Caco-2 (cell line): Measurements from ENCODE around the gene ING4. TPM values are rescaled to one million over a fixed set of nuclear protein-coding genes. Genes with fewer than 3 reads are reported as not detected.
"Not testable (repeated sequence)": the region's sequence is repeated elsewhere in the genome, so short reads cannot be mapped to it uniquely, and the experiment has no call there.

Experiments
- Bru-seq: library from RNA; stranded (reverse); fragments of 400-500 nt; gene quantifications from one replicate; lab custom pipeline; 2021; lab: Mats Ljungman, UMichigan
- BruChase-seq, 2 experiments: library from RNA; stranded (reverse); fragments of 400-500 nt; gene quantifications; one replicate each; lab custom pipeline; 2021; lab: Mats Ljungman, UMichigan
- BruUV-seq: library from RNA; stranded (reverse); fragments of 400-500 nt; replicated peaks from 2 replicates; lab custom pipeline; 2021; lab: Mats Ljungman, UMichigan
- CTCF ChIA-PET: fragments of 300-600 bp; sonication (Branson Sonifier 250); formaldehyde crosslinking; loops from one replicate; lab custom pipeline; 2022; ENCODE audit warnings: antibody characterized with exemption; lab: Charles Lee
- POLR2A ChIA-PET: fragments of 300-600 bp; sonication (Branson Sonifier 250); formaldehyde crosslinking; loops from one replicate; lab custom pipeline; 2022; ENCODE audit warnings: antibody characterized with exemption; lab: Charles Lee
- DNase-seq, 2 experiments: peaks; one replicate each; pipeline versions ENCODE4 v3.0.0 to v3.0.0-alpha.2; 2020 to 2022
- H3K27me3 ChIP-seq: replicated peaks from 2 replicates; pipeline ENCODE4 v1.6.0; 2011; ENCODE audit warnings: low read length; ENCODE audit not compliant: control insufficient read depth, insufficient read depth
- H3K36me3 ChIP-seq: 2 replicates; pipeline ENCODE4 v1.5.1; 2011; ENCODE audit warnings: low read length; ENCODE audit not compliant: control insufficient read depth, insufficient read depth
- H3K4me1 ChIP-seq: fragments of 250-450 bp; sonication (Bioruptor Pico); 2 replicates; pipeline ENCODE4 v1.5.1; 2020; ENCODE audit warnings: mild to moderate bottlenecking
- H3K4me3 ChIP-seq: 2 replicates; pipeline ENCODE4 v1.5.1; 2011; ENCODE audit warnings: low read depth, mild to moderate bottlenecking, control low read depth, low read length
- H3K9me3 ChIP-seq: fragments of 250-450 bp; sonication (Bioruptor Pico); 2 replicates; pipeline ENCODE4 v1.5.1; 2020; ENCODE audit warnings: mild to moderate bottlenecking, moderate library complexity
- H3K27ac Mint-ChIP-seq: one replicate; pipeline ENCODE4 v1.8.0; 2022; ENCODE audit warnings: mixed read lengths; ENCODE audit not compliant: unreplicated experiment
- H3K27me3 Mint-ChIP-seq: one replicate; pipeline ENCODE4 v1.8.0; 2022; ENCODE audit warnings: mixed read lengths; ENCODE audit not compliant: insufficient read depth, unreplicated experiment
- H3K36me3 Mint-ChIP-seq: one replicate; pipeline ENCODE4 v1.8.0; 2022; ENCODE audit warnings: mild to moderate bottlenecking, mixed read lengths; ENCODE audit not compliant: insufficient read depth, unreplicated experiment
- H3K4me1 Mint-ChIP-seq: one replicate; pipeline ENCODE4 v1.8.0; 2022; ENCODE audit warnings: low read depth, mixed read lengths; ENCODE audit not compliant: unreplicated experiment
- H3K4me3 Mint-ChIP-seq: one replicate; pipeline ENCODE4 v1.8.0; 2022; ENCODE audit warnings: mild to moderate bottlenecking, moderate library complexity, mixed read lengths; ENCODE audit not compliant: unreplicated experiment
- H3K9me3 Mint-ChIP-seq: one replicate; pipeline ENCODE4 v1.8.0; 2022; ENCODE audit warnings: mixed read lengths; ENCODE audit not compliant: unreplicated experiment
- intact Hi-C: fragments of 100-400 bp; cut with micrococcal nuclease; formaldehyde crosslinking; loops from one replicate; pipeline ENCODE4 v1.10.0; 2022; ENCODE audit not compliant: unreplicated experiment
- long read RNA-seq: library from polyadenylated mRNA; stranded (forward); transcript quantifications from one replicate; pipeline ENCODE4 v2.0.0, GENCODE V29; 2022
- total RNA-seq: library from RNA; stranded (reverse); gene quantifications from 2 replicates; pipeline ENCODE4 v1.2.3, GENCODE V29; 2022
- TF ChIP-seq, protein P1 (sequence below), 2 experiments: fragments of 200-600 bp in 1 of 2; IDR thresholded peaks; 1 replicate in 1 of 2; 2 replicates in 1 of 2; pipeline versions ENCODE4 v1.5.1 to v1.8.0; 2011 to 2022; ENCODE audit warnings: antibody characterized with exemption in 1 of 2, control low read depth in 1 of 2, inconsistent platforms in 1 of 2, low read depth in 1 of 2, low read length in 1 of 2, mild to moderate bottlenecking in 1 of 2, moderate library complexity in 1 of 2; ENCODE audit not compliant: insufficient read depth in 1 of 2, severe bottlenecking in 1 of 2, unreplicated experiment in 1 of 2

ING4 gene
- total RNA-seq (31.6 and 32.8 TPM in 2 replicates), Bru-seq, nascent RNA (percentile 67 among the genes with signal in this experiment), BruChase-seq, experiment 1, labeled RNA remaining after a 2-hour chase (percentile 60 among the genes with signal in this experiment), BruChase-seq, experiment 2, labeled RNA remaining after a 6-hour chase (percentile 65 among the genes with signal in this experiment)
- long read RNA-seq, transcript ING4-201 (8 exons, 1,709 nt), result major isoform, 19 of 63 reads
- long read RNA-seq, transcript ING4-203 (8 exons, 741 nt), result minor isoform, 7 of 63 reads
- long read RNA-seq, transcript ING4-202 (8 exons, 1,393 nt), result minor isoform, 15 of 63 reads
- long read RNA-seq, partial matches to known transcripts, result 1 of 63 reads
- long read RNA-seq, other reads (novel, unspliced or antisense), result 12 of 63 reads

DNA sequence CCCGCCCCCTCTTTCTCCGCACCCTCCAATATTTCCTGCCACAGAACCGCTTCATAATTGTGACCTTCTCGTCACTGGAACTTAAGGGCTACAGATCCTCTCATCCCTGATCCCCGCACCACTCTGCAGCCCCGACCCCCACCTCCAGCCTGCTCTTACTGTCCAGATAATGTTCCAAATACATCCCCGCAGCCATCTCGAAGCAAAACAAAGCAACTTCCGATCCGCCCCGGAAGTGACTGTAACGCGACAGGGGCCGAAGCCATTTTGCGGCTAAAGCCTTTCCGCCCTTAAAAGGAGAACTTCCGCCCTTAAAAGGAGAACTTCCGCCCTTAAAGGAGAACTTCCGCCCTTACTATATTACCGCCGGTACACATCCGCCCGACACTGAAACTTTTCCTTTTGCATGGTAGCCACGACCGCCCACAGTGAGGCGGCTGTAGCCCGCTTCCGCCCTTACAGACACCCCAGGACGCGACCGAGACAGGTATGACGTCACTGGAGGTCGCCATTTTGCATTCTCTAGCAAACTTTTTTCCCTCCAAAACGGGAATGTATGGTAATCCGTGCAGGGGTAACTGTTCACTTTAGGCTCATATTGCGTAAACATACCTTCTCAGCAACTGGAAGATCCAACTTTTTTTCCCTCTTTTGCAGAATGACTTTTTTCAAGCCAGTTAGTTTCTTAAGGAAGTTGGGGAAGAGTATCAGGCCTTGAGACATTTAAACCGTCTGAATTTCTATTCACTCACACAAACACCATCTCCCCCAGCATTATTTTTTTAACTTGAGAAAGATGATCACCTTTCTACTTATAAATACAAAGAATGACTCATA lies at the start of gene ING4:
TSS of gene ING4 (minus strand) at position 214 of the 837 bp plus-strand sequence. CDS start at position 196, 18 bp downstream.
- Histone ChIP-seq H3K4me1 (peaks cover 12% of the 10 kb centered on the region; the same call in 1 of the 2 replicates), H3K36me3 (peaks cover 4% of the 10 kb centered on the region; the same call in 1 of the 2 replicates), H3K9me3 (no peaks in the 10 kb centered on the region), H3K27me3 (no peaks in the 10 kb centered on the region), H3K4me3 (peak within 1 kb of the TSS; percentile 60)
- no TSS peak for BruUV-seq
- Mint-ChIP-seq H3K27ac (peak within 1 kb of the TSS; percentile 83), H3K9me3 (no peaks in the 10 kb centered on the region), H3K4me1 (peaks cover 14% of the 10 kb centered on the region), H3K36me3 (peaks cover 47% of the 10 kb centered on the region), H3K4me3 (peak within 1 kb of the TSS; percentile 79), H3K27me3 (no peaks in the 10 kb centered on the region)
- TF ChIP-seq, protein P1, sequence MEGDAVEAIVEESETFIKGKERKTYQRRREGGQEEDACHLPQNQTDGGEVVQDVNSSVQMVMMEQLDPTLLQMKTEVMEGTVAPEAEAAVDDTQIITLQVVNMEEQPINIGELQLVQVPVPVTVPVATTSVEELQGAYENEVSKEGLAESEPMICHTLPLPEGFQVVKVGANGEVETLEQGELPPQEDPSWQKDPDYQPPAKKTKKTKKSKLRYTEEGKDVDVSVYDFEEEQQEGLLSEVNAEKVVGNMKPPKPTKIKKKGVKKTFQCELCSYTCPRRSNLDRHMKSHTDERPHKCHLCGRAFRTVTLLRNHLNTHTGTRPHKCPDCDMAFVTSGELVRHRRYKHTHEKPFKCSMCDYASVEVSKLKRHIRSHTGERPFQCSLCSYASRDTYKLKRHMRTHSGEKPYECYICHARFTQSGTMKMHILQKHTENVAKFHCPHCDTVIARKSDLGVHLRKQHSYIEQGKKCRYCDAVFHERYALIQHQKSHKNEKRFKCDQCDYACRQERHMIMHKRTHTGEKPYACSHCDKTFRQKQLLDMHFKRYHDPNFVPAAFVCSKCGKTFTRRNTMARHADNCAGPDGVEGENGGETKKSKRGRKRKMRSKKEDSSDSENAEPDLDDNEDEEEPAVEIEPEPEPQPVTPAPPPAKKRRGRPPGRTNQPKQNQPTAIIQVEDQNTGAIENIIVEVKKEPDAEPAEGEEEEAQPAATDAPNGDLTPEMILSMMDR (IDR thresholded peaks at IDR 0.05; ENCODE audit: insufficient read depth in 1 of 2, low read depth in 1 of 2, low read length in 1 of 2, severe bottlenecking in 1 of 2, unreplicated experiment in 1 of 2), result peak in 1 of 2 experiments; percentile 0
- intact Hi-C loops, result loop anchor here (1.0 to 2.0 kb wide), 6 partner anchors 26 to 189 kb away; partner anchors contain the start of genes COPS7A, NOP2, USP5 and ZNF384
- ChIA-PET POLR2A (interaction anchor here (0.6 to 2.2 kb wide), 3 partner anchors 26 to 188 kb away, joined by 4 to 14 read pairs (median 7); partner anchors contain the start of genes CDCA3 and ZNF384), CTCF (interaction anchor here (0.5 to 0.7 kb wide), 4 partner anchors 24 to 55 kb away, joined by 3 to 7 read pairs (median 4); no protein-coding TSS in a partner anchor)
- DNase-seq, result peak; percentile 99 to 100

GRCh38 chr12:6708960-6709394 lies 46.1 kb upstream of the ING4 start:
- CTCF ChIA-PET, result no interaction called here

GRCh38 chr12:6708351-6708750 lies 45.4 kb upstream of the ING4 start:
- H3K27me3 Mint-ChIP-seq, DNase-seq, H3K4me1 ChIP-seq, intact Hi-C loops, H3K9me3 Mint-ChIP-seq, H3K36me3 ChIP-seq, POLR2A ChIA-PET, CTCF ChIA-PET, H3K4me3 ChIP-seq, H3K36me3 Mint-ChIP-seq, BruUV-seq, H3K9me3 ChIP-seq, H3K4me1 Mint-ChIP-seq, H3K4me3 Mint-ChIP-seq, H3K27ac Mint-ChIP-seq, H3K27me3 ChIP-seq: not testable (repeated sequence)

More at GRCh38 chr12:6708960-6709394, 46.1 kb upstream of the ING4 start:
- Mint-ChIP-seq H3K36me3 (peaks cover 7% of the 10 kb centered on the region), H3K9me3 (no peaks in the 10 kb centered on the region), H3K27me3 (peaks cover 4% of the 10 kb centered on the region), H3K27ac (no peak overlapping the region), H3K4me3 (no peak overlapping the region), H3K4me1 (no peaks in the 10 kb centered on the region)
- Histone ChIP-seq H3K27me3 (no peaks in the 10 kb centered on the region), H3K9me3 (no peaks in the 10 kb centered on the region), H3K4me3 (no peak overlapping the region), H3K36me3 (no peaks in the 10 kb centered on the region), H3K4me1 (no peaks in the 10 kb centered on the region)
- intact Hi-C loops, result no loop called here
- BruUV-seq, result no TSS peak
- POLR2A ChIA-PET, result no interaction called here
- DNase-seq, result no peak
- TF ChIP-seq, protein P1 (IDR thresholded peaks at IDR 0.05; ENCODE audit: insufficient read depth in 1 of 2, low read depth in 1 of 2, low read length in 1 of 2, severe bottlenecking in 1 of 2, unreplicated experiment in 1 of 2), result no peak
